HepG2 (cell line): ENCODE results near the gene RGR.

Experiments
- CBX1 ChIP-seq: IDR thresholded peaks from one replicate; pipeline ENCODE4 v1.6.1; 2016; ENCODE audit warnings: antibody characterized with exemption, low read depth
- FOXA1 ChIP-seq, 2 experiments: fragments of 450-650 bp in 1 of 2; sonication (generic) in 1 of 2; formaldehyde crosslinking in 1 of 2; IDR thresholded peaks; 2 replicates each; pipeline versions ENCODE4 v1.4.0 to v1.6.1; 2016 to 2020; ENCODE audit warnings: missing genetic modification reagents in 1 of 2
- POLR2A ChIP-seq, 2 experiments: IDR thresholded peaks; 2 replicates each; pipeline ENCODE4 v1.6.1; 2011; ENCODE audit warnings: low read depth in 2 of 2, low read length in 2 of 2, mild to moderate bottlenecking in 1 of 2, moderate library complexity in 1 of 2; ENCODE audit not compliant: insufficient read depth in 1 of 2
- RAD21 ChIP-seq: fragments of 450-650 bp; formaldehyde crosslinking; IDR thresholded peaks from 2 replicates; pipeline ENCODE4 v1.5.0; 2020; ENCODE audit warnings: mild to moderate bottlenecking
- RELA ChIP-seq: sonication (generic); formaldehyde crosslinking; IDR thresholded peaks from 2 replicates; pipeline ENCODE4 v1.4.0; 2020; ENCODE audit warnings: missing genetic modification reagents
- ZBTB1 ChIP-seq: sonication (generic); formaldehyde crosslinking; IDR thresholded peaks from 2 replicates; pipeline ENCODE4 v1.4.0; 2020; ENCODE audit warnings: missing genetic modification reagents, borderline replicate concordance
- ZNF556 ChIP-seq: sonication (generic); formaldehyde crosslinking; IDR thresholded peaks from 2 replicates; pipeline ENCODE4 v1.4.0; 2020; ENCODE audit warnings: mild to moderate bottlenecking, missing genetic modification reagents, borderline replicate concordance
- TF ChIP-seq, protein P1 (sequence below): sonication (generic); formaldehyde crosslinking; IDR thresholded peaks from 2 replicates; pipeline ENCODE4 v1.4.0; 2020; ENCODE audit warnings: missing genetic modification reagents

DNA sequence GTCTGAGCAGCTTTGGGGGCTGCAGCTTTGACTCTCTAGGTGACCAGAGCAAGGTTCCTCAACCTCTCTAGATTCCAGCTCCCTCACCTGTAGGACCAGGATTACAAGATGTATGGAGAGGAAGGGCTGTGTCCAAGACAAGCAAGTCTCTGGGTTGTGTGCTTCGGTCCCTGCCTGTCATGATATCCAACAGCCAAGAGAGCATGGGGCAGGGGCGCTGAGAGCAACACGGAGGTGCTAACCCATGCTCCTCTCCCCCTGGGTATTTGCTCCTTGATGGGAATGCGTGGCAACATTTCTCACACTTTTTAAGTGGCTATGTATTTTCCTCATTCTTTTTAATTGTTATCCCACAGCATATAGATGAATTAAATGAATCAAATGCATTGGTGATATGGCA is 40.2 kb upstream of the RGR start:
- TF ChIP-seq RAD21 (CRISPR knock-in tag): no peak
- no peak for TF ChIP-seq ZNF556
- TF ChIP-seq ZBTB1: no peak
- TF ChIP-seq, protein P1, sequence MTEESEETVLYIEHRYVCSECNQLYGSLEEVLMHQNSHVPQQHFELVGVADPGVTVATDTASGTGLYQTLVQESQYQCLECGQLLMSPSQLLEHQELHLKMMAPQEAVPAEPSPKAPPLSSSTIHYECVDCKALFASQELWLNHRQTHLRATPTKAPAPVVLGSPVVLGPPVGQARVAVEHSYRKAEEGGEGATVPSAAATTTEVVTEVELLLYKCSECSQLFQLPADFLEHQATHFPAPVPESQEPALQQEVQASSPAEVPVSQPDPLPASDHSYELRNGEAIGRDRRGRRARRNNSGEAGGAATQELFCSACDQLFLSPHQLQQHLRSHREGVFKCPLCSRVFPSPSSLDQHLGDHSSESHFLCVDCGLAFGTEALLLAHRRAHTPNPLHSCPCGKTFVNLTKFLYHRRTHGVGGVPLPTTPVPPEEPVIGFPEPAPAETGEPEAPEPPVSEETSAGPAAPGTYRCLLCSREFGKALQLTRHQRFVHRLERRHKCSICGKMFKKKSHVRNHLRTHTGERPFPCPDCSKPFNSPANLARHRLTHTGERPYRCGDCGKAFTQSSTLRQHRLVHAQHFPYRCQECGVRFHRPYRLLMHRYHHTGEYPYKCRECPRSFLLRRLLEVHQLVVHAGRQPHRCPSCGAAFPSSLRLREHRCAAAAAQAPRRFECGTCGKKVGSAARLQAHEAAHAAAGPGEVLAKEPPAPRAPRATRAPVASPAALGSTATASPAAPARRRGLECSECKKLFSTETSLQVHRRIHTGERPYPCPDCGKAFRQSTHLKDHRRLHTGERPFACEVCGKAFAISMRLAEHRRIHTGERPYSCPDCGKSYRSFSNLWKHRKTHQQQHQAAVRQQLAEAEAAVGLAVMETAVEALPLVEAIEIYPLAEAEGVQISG (CRISPR knock-in tag): no peak
- no peak for TF ChIP-seq CBX1
- no peak for TF ChIP-seq POLR2A (IDR thresholded peaks at IDR 0.05; ENCODE audit: insufficient read depth in 1 of 2, low read depth in 2 of 2, low read length in 2 of 2)
- TF ChIP-seq RELA (CRISPR knock-in tag): no peak
- no peak for TF ChIP-seq FOXA1 (IDR thresholded peaks at IDR 0.05)
- no peak for TF ChIP-seq FOXA1 (CRISPR knock-in tag; IDR thresholded peaks at IDR 0.05)
